Lower leg skin (tissue), 3 donors: Measurements from ENCODE around the gene DAAM2.

Experiments used
- POLR2A ChIP-seq, 2 donors: fragments of 450-650 bp; IDR thresholded peaks; one replicate each; pipeline ENCODE4 v1.6.1; 2016 to 2017; ENCODE audit warnings: antibody characterized with exemption in 2 of 2, mild to moderate bottlenecking in 1 of 2, moderate library complexity in 1 of 2
- TF ChIP-seq, protein P1 (sequence below), 3 donors: fragments of 450-650 bp; IDR thresholded peaks; one replicate each; pipeline ENCODE4 v1.5.1; 2016; ENCODE audit warnings: antibody characterized with exemption in 3 of 3, mild to moderate bottlenecking in 3 of 3, moderate library complexity in 2 of 3

DNA sequence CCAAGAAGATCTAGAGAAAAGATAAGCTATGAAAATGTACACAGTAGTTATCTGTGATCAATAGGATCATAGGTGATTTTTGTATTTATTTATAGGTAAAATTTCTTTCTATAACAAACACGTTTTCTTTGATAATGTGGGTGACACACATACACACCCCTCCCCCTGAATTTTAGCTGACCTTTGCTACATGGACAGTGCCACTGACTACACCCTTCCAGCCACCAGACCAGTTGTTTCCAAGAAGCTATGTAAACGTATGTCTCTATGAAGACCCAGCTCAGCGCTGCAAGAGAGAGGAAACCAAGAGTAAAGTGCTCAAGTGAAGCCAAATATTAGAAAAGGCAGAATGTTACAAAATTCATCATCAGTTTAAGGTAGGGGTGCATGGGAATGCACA lies 125.8 kb downstream of the DAAM2 start:
- TF ChIP-seq, protein P1, sequence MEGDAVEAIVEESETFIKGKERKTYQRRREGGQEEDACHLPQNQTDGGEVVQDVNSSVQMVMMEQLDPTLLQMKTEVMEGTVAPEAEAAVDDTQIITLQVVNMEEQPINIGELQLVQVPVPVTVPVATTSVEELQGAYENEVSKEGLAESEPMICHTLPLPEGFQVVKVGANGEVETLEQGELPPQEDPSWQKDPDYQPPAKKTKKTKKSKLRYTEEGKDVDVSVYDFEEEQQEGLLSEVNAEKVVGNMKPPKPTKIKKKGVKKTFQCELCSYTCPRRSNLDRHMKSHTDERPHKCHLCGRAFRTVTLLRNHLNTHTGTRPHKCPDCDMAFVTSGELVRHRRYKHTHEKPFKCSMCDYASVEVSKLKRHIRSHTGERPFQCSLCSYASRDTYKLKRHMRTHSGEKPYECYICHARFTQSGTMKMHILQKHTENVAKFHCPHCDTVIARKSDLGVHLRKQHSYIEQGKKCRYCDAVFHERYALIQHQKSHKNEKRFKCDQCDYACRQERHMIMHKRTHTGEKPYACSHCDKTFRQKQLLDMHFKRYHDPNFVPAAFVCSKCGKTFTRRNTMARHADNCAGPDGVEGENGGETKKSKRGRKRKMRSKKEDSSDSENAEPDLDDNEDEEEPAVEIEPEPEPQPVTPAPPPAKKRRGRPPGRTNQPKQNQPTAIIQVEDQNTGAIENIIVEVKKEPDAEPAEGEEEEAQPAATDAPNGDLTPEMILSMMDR (IDR thresholded peaks at IDR 0.05) = no peak
- TF ChIP-seq POLR2A (IDR thresholded peaks at IDR 0.05) = no peak
